H9 (cell line): Measurements from ENCODE around the gene DNAJC1. TPM values are rescaled to one million over a fixed set of nuclear protein-coding genes. Genes with fewer than 3 reads are reported as not detected.

Experiments used
- DNase-seq: peaks from one replicate; pipeline ENCODE4 v3.0.0-alpha.2; 2017
- H2AFZ ChIP-seq: one replicate; pipeline ENCODE4 v1.6.1; 2013; ENCODE audit warnings: mild to moderate bottlenecking, low read length, control low read depth, moderate library complexity
- H2AK5ac ChIP-seq: 2 replicates; pipeline ENCODE4 v1.6.1; 2013; ENCODE audit warnings: low read length, control low read depth, mixed read lengths; ENCODE audit not compliant: insufficient read length
- H2BK120ac ChIP-seq: one replicate; pipeline ENCODE4 v1.6.1; 2013; ENCODE audit warnings: low read depth, mild to moderate bottlenecking, low read length, control low read depth, inconsistent platforms; ENCODE audit not compliant: poor library complexity, severe bottlenecking
- H2BK12ac ChIP-seq: 2 replicates; pipeline ENCODE4 v1.6.1; 2013; ENCODE audit warnings: low read length, control low read depth, mixed read lengths, low read depth; ENCODE audit not compliant: insufficient read length
- H2BK15ac ChIP-seq: 2 replicates; pipeline ENCODE4 v1.6.1; 2013; ENCODE audit warnings: low read depth, low read length, control low read depth
- H2BK20ac ChIP-seq: one replicate; pipeline ENCODE4 v1.6.1; 2013; ENCODE audit warnings: low read depth, mild to moderate bottlenecking, low read length, control low read depth, inconsistent platforms; ENCODE audit not compliant: poor library complexity, severe bottlenecking
- H2BK5ac ChIP-seq: 2 replicates; pipeline ENCODE4 v1.6.1; 2013; ENCODE audit warnings: low read length, control low read depth, mixed read lengths; ENCODE audit not compliant: insufficient read length
- H3K14ac ChIP-seq: 2 replicates; pipeline ENCODE4 v1.6.1; 2013; ENCODE audit warnings: low read length, control low read depth; ENCODE audit not compliant: insufficient read depth
- H3K18ac ChIP-seq: 2 replicates; pipeline ENCODE4 v1.6.1; 2013; ENCODE audit warnings: low read depth, mild to moderate bottlenecking, mixed read lengths, low read length, control low read depth; ENCODE audit not compliant: insufficient read length
- H3K23ac ChIP-seq: 2 replicates; pipeline ENCODE4 v1.6.1; 2013; ENCODE audit warnings: low read length, control low read depth, mixed read lengths, low read depth; ENCODE audit not compliant: insufficient read length
- H3K23me2 ChIP-seq: 2 replicates; pipeline ENCODE4 v1.6.1; 2013; ENCODE audit warnings: low read depth, mild to moderate bottlenecking, mixed read lengths, low read length, control low read depth; ENCODE audit not compliant: insufficient read length, poor library complexity, severe bottlenecking
- H3K27ac ChIP-seq: 2 replicates; pipeline ENCODE4 v1.5.1; 2013; ENCODE audit warnings: low read length, control low read depth, mixed read lengths, low read depth; ENCODE audit not compliant: insufficient read length
- H3K27me3 ChIP-seq: 2 replicates; pipeline ENCODE4 v1.6.1; 2013; ENCODE audit warnings: low read length, control low read depth, inconsistent platforms; ENCODE audit not compliant: insufficient read depth
- H3K4ac ChIP-seq: 2 replicates; pipeline ENCODE4 v1.6.1; 2013; ENCODE audit warnings: low read depth, mild to moderate bottlenecking, control low read depth, inconsistent platforms, low read length, moderate library complexity
- H3K4me1 ChIP-seq: 2 replicates; pipeline ENCODE4 v1.6.1; 2013; ENCODE audit warnings: low read length, control low read depth, inconsistent platforms; ENCODE audit not compliant: insufficient read depth
- H3K4me2 ChIP-seq: 2 replicates; pipeline ENCODE4 v1.6.1; 2013; ENCODE audit warnings: low read length, control low read depth, mixed read lengths; ENCODE audit not compliant: insufficient read length, insufficient read depth
- H3K56ac ChIP-seq: 2 replicates; pipeline ENCODE4 v1.6.1; 2013; ENCODE audit warnings: low read depth, mild to moderate bottlenecking, mixed read lengths, low read length, control low read depth; ENCODE audit not compliant: insufficient read length
- H3K79me1 ChIP-seq: 2 replicates; pipeline ENCODE4 v1.6.1; 2013; ENCODE audit warnings: low read depth, mild to moderate bottlenecking, moderate library complexity, low read length, control low read depth, inconsistent platforms; ENCODE audit not compliant: insufficient read depth, poor library complexity, severe bottlenecking
- H3K79me2 ChIP-seq: 2 replicates; pipeline ENCODE4 v1.6.1; 2013; ENCODE audit warnings: low read length, control low read depth, inconsistent platforms; ENCODE audit not compliant: insufficient read depth
- H3K9ac ChIP-seq: 2 replicates; pipeline ENCODE4 v1.6.1; 2013; ENCODE audit warnings: low read length, control low read depth, mixed read lengths; ENCODE audit not compliant: insufficient read length; ENCODE audit errors: extremely low read depth
- H3K9me3 ChIP-seq: one replicate; pipeline ENCODE4 v1.6.1; 2013; ENCODE audit warnings: low read depth, low read length, inconsistent platforms; ENCODE audit not compliant: control insufficient read depth
- H3T11ph ChIP-seq: one replicate; pipeline ENCODE4 v1.6.1; 2013; ENCODE audit warnings: mild to moderate bottlenecking, low read length, control low read depth, inconsistent platforms
- H4K20me1 ChIP-seq: one replicate; pipeline ENCODE4 v1.6.1; 2013; ENCODE audit not compliant: control insufficient read depth, insufficient read length, insufficient read depth
- H4K5ac ChIP-seq: 2 replicates; pipeline ENCODE4 v1.6.1; 2013; ENCODE audit warnings: low read depth, mild to moderate bottlenecking, mixed read lengths, low read length, control low read depth; ENCODE audit not compliant: insufficient read length
- H4K8ac ChIP-seq: replicated peaks from 2 replicates; pipeline ENCODE4 v1.6.1; 2013; ENCODE audit warnings: low read length, control low read depth, mixed read lengths, low read depth; ENCODE audit not compliant: insufficient read length
- H4K91ac ChIP-seq: 2 replicates; pipeline ENCODE4 v1.6.1; 2013; ENCODE audit warnings: low read depth, mild to moderate bottlenecking, moderate library complexity, mixed read lengths, low read length, control low read depth; ENCODE audit not compliant: insufficient read length
- H3K27ac Mint-ChIP-seq, 3 experiments: 2 replicates in 2 of 3; 3 replicates in 1 of 3; pipeline ENCODE4 v1.8.0; 2020 to 2021; ENCODE audit warnings: mixed read lengths in 3 of 3, mild to moderate bottlenecking in 1 of 3, moderate library complexity in 1 of 3
- H3K27me3 Mint-ChIP-seq: 2 replicates; pipeline ENCODE4 v1.8.0; 2021; ENCODE audit warnings: low read depth, mild to moderate bottlenecking, moderate library complexity, mixed read lengths
- H3K36me3 Mint-ChIP-seq, 3 experiments: 2 replicates in 2 of 3; 3 replicates in 1 of 3; pipeline ENCODE4 v1.8.0; 2020 to 2021; ENCODE audit warnings: low read depth in 3 of 3, mixed read lengths in 3 of 3; ENCODE audit not compliant: insufficient read depth in 1 of 3
- H3K4me1 Mint-ChIP-seq, 2 experiments: 2 replicates each; pipeline ENCODE4 v1.8.0; 2020; ENCODE audit warnings: mixed read lengths in 2 of 2
- H3K4me3 Mint-ChIP-seq, 2 experiments: 2 replicates in 1 of 2; 3 replicates in 1 of 2; pipeline ENCODE4 v1.8.0; 2020 to 2021; ENCODE audit warnings: mild to moderate bottlenecking in 2 of 2, mixed read lengths in 2 of 2, moderate library complexity in 1 of 2
- H3K9me3 Mint-ChIP-seq, 2 experiments: 2 replicates in 1 of 2; 3 replicates in 1 of 2; pipeline ENCODE4 v1.8.0; 2020; ENCODE audit warnings: mild to moderate bottlenecking in 2 of 2, mixed read lengths in 2 of 2, moderate library complexity in 1 of 2
- WGBS: extraction: QIAGEN DNeasy Blood & Tissue Kit; methylation state at CpG from one replicate; pipeline ENCODE4 v1.1.7; 2013; ENCODE audit warnings: missing lambda C conversion rate, low lambda C conversion rate, mixed read lengths; ENCODE audit not compliant: insufficient read length; ENCODE audit errors: extremely low coverage; 5-methylcytosine and 5-hydroxymethylcytosine counted together
- total RNA-seq: library from RNA; stranded (reverse); gene quantifications from 2 replicates; pipeline ENCODE4 v1.2.1, GENCODE V29; 2021
- TF ChIP-seq, protein P1 (sequence below): fragments of 200-600 bp; sonication (generic); conservative IDR thresholded peaks from 3 replicates; pipeline ENCODE4 v1.8.0; 2021; ENCODE audit warnings: antibody characterized with exemption, mild to moderate bottlenecking

The DNAJC1 gene
- total RNA-seq, 1 experiment from 2014 or later: 11.2 TPM

GRCh38 chr10:21926949-21927348 is 76.6 kb downstream of the DNAJC1 start:
- no peaks in the 10 kb centered on the region for H4K20me1 ChIP-seq
- H4K8ac ChIP-seq: no peak overlapping the region
- no peaks in the 10 kb centered on the region for H3K27me3 ChIP-seq
- Mint-ChIP-seq H3K36me3 (no peaks in the 10 kb centered on the region), H3K4me1 (peaks cover 10 to 15% of the 10 kb centered on the region in 2 experiments), H3K27ac (no peak overlapping the region), H3K4me3 (no peak overlapping the region), H3K27me3 (no peaks in the 10 kb centered on the region), H3K9me3 (no peaks in the 10 kb centered on the region)
- no CpG with 5 or more reads among the region's 2 CpGs for WGBS
- no peak overlapping the region for H2BK12ac ChIP-seq
- H3K79me1 ChIP-seq: no peaks in the 10 kb centered on the region
- H3T11ph ChIP-seq: no peak overlapping the region
- no peaks in the 10 kb centered on the region for H3K9me3 ChIP-seq
- no peak overlapping the region for H3K18ac ChIP-seq
- H2AFZ ChIP-seq: no peak overlapping the region
- TF ChIP-seq, protein P1, sequence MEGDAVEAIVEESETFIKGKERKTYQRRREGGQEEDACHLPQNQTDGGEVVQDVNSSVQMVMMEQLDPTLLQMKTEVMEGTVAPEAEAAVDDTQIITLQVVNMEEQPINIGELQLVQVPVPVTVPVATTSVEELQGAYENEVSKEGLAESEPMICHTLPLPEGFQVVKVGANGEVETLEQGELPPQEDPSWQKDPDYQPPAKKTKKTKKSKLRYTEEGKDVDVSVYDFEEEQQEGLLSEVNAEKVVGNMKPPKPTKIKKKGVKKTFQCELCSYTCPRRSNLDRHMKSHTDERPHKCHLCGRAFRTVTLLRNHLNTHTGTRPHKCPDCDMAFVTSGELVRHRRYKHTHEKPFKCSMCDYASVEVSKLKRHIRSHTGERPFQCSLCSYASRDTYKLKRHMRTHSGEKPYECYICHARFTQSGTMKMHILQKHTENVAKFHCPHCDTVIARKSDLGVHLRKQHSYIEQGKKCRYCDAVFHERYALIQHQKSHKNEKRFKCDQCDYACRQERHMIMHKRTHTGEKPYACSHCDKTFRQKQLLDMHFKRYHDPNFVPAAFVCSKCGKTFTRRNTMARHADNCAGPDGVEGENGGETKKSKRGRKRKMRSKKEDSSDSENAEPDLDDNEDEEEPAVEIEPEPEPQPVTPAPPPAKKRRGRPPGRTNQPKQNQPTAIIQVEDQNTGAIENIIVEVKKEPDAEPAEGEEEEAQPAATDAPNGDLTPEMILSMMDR: no peak
- no peak overlapping the region for H2BK20ac ChIP-seq
- no peak overlapping the region for H4K5ac ChIP-seq
- H3K79me2 ChIP-seq: no peaks in the 10 kb centered on the region
- no peak overlapping the region for H2BK120ac ChIP-seq
- H3K56ac ChIP-seq: no peak overlapping the region
- no peak overlapping the region for H3K27ac ChIP-seq
- H3K14ac ChIP-seq: no peak overlapping the region
- DNase-seq: no peak
- no peak overlapping the region for H2BK15ac ChIP-seq
- H4K91ac ChIP-seq: no peak overlapping the region
- no peak overlapping the region for H2BK5ac ChIP-seq
- no peak overlapping the region for H2AK5ac ChIP-seq
- H3K4me2 ChIP-seq: no peak overlapping the region
- H3K4me1 ChIP-seq: no peaks in the 10 kb centered on the region
- H3K4ac ChIP-seq: no peak overlapping the region
- H3K23me2 ChIP-seq: no peaks in the 10 kb centered on the region
- H3K23ac ChIP-seq: no peak overlapping the region
- H3K9ac ChIP-seq: no peak overlapping the region
